ENCODE results near the gene DENND2A.
A peak's percentile ranks its signal among the peaks of the same experiment; 100 is the strongest.
"Not testable (repeated sequence)": the region's sequence is repeated elsewhere in the genome, so short reads cannot be mapped to it uniquely, and the experiment has no call there.

The DENND2A gene

DNA sequence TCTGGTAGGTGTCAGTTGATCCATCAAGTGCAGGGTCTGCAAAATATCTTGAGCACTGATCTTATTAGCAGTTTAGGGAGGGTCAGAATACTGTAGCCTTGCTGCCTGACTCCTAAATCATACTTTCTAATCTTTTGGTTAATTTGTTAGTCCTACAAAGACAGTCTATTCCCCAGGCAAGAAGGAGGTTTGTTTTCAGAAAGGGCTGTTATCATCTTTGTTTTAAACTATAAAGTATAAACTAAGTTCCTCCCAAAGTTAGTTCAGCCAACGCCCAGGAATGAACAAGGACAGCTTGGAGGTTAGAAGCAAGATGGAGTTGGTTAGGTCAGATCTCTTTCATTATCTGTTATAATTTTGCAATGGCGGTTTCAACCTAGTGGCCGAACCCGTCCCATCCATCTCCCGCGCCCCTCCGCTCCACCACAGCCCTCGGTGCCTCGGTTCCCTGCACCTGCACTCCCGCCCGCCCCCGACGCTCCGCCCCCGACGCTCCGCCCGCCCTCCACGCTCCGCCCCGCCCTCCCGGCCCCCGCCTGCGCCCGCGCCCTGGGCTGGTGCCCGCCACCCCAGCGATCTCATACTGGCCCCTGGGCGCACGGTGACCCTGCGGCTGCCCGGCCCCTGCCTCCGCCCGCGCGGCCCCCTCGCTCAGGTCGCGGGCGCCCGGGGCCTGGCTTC, 31.9 kb upstream of the DENND2A start, which contains the start of gene ADCK2:
TSS of gene ADCK2 (plus strand) at position 564 of the 681 bp plus-strand sequence. CDS start 386 bp downstream, outside the sequence.
- peak; percentile 82 for DNase-seq

DNA sequence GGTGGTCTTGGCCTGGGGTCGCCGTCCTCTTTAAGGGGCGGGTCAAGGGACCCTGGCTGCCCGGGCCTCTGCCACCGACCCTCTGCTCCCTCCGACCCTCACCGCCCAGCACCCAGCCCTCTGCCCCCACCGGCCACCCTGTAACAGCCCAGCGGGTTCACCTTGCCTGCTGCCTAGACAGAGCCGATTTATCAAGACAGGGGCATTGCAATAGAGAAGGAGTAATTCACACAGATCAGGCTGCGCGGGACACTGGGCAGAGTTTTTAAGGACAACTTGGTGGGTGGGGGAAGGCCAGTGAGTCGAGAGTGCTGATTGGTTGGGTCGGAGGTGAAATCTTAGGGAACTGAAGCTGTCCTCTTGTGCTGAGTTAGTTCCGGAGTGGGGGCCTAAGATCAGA, 31.4 kb upstream of the DENND2A start:
- DNase-seq, result no peak

DNA sequence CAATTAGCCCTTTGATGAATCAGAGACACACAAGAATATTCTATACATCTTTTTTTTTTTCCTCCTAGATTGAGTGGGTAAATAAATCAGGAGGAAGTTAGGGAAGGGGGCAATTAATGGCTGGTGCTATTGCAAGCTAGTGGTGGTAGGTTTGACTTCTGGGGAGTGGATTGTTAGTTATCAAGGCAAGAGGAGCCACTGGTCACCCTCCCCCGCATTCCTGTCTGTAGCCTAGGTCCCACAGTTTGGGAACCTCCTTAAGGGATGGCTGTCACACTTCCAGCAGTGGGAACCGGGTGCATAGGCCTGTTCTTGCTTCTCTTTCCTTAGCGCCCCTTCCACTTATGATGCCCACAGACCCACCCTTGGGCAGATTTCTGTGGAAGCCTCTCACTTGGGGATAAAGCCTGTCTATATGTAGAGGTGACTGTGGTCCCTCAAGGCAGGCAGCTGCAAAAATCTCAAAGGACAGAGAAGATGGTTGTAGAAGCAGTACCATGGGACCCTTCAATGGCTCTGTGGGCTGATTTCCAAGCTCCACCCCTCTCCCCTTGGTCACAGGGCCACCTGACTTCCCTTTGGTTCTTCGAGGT, 29.8 kb upstream of the DENND2A start:
- no peak for DNase-seq

DNA sequence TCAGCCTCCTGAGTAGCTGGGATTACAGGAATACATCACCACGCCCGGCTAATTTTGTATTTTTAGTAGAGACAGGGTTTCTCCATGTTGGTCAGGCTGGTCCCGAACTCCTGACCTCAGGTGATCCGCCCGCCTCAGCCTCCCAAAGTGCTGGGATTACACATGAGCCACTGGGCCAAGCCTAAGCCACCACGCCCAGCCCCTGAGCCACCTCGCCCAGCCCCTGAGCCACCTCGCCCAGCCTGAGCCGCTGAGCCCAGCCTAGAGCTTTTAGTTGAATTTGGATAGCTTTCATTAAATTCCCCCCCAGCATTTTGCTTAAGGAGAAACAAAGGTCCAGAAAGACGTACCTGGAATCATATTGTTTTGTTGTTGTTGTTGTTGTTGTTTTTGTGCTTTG, 29.2 kb upstream of the DENND2A start:
- not testable (repeated sequence) for DNase-seq

DNA sequence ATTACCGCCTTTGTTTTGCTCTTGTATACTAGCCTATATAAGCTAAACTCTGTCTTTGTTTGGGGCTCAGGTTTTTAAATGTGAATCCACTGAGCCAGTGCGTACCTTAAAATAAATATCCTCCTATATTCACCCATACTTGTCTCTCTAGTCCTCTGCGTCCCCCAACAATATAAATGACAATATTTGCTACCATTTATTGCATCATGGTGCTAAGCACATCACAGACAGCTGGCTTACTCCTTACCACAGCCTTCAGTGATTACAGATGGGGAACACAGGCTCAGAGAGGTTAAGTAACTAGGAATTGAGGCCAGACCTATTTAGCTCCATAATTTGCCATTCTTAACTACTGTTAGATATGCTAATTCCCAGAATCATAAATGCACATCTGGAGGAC, 28.7 kb upstream of the DENND2A start:
- DNase-seq, result peak; percentile 52

DNA sequence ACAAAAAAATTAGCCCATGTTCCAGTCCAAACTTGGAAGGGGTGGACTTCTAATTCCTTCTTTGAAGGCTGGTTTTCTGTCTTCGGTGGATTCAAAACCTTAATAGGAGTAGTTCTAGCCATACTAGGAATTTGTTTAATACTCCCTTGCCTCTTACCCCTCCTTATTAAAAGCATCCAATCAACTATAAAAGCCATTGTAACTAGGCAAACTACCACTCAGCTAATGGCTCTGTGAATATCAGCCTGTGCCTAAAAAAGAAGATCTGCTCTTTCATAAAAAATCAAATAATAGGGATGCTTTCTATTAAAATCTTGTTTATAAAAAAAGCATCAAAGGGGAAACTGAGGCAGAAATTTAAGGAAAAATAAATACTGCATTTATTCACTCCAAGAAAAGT, 28.0 kb upstream of the DENND2A start:
- no peak for DNase-seq

DNA sequence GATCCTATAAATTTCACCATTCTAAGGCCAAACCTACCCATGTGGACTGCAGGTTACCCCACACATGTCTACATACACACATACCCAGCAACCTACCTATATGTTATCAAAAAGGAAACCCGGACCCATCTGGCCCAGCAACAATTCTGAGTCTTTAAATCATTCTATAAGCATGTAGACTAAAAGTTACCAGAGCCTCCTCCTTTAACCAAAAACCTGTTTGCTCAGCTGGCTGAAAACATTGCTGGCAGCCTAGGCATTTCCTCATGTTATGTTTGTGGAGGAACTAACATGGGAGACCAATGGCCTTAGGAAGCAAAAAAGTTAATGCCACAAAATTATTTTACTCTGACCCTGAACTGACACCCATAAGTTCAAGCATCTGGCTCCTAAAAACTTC, 26.9 kb upstream of the DENND2A start:
- DNase-seq, result no peak

DNA sequence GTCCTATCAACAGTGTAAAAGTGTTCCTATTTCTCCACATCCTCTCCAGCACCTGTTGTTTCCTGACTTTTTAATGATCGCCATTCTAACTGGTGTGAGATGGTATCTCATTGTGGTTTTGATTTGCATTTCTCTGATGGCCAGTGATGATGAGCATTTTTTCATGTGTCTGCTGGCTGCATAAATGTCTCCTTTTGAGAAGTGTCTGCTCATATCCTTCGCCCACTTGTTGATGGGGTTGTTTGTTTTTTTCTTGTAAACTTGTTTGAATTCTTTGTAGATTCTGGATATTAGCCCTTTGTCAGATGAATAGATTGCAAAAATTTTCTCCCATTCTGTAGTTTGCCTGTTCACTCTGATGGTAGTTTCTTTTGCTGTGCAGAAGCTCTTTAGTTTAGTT, 22.3 kb upstream of the DENND2A start:
- DNase-seq, result not testable (repeated sequence)

DNA sequence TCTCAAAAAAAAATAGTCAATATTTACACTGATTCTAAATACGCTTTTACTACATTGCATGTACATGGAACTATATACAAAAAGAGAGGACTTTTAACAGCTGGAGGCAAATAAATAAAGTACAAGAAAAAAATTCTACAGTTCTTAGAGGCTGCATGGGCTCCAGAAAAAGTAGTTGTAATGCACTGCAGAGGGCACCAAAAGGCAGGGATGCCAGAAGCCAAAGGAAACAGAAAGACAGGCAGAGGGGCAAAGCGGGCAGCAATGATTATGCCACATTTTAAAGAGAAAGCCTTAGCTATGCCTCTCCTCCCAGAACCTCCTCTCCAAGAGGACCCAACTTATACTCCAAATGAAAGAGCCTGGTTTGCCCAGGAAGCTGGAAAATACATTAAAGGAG, 20.5 kb upstream of the DENND2A start:
- peak; percentile 42 for DNase-seq

DNA sequence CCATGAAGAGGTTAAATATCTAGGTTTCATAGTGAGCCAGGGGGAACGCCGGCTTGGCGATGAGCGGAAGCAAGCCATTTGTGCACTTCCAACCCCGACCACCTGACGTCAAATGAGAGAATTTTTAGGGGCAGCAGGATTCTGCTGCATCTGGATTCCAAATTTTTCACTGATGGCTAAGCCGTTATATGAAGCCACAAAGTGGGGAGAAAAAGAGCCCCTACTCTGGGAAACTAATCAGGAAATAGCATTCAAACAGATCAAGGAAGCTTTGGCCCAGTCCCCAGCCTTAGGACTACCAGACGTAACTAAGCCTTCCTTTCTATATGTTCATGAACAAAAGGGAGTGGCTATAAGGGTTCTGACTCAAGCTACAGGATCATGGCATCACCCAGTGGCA, 19.2 kb upstream of the DENND2A start:
- peak; percentile 20 for DNase-seq

DNA sequence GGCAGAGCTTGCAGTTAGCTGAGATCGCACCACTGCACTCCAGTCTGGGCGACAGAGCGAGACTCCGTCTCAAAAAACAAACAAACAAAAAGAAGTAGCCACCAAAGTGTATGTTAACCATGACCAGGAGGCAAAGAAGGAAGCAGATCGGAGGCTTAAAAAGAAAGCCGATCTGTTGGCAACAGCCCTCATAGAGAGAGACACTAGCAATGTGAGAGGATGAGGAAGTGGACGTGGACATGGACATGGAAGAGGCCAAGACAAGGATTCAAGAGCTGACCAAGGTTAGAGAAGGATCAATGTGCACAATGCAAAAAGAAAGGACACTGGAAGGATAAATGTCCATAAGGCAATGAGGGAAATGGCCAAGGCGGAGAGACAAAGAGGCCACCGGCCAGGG, 17.3 kb upstream of the DENND2A start:
- DNase-seq, result no peak

DNA sequence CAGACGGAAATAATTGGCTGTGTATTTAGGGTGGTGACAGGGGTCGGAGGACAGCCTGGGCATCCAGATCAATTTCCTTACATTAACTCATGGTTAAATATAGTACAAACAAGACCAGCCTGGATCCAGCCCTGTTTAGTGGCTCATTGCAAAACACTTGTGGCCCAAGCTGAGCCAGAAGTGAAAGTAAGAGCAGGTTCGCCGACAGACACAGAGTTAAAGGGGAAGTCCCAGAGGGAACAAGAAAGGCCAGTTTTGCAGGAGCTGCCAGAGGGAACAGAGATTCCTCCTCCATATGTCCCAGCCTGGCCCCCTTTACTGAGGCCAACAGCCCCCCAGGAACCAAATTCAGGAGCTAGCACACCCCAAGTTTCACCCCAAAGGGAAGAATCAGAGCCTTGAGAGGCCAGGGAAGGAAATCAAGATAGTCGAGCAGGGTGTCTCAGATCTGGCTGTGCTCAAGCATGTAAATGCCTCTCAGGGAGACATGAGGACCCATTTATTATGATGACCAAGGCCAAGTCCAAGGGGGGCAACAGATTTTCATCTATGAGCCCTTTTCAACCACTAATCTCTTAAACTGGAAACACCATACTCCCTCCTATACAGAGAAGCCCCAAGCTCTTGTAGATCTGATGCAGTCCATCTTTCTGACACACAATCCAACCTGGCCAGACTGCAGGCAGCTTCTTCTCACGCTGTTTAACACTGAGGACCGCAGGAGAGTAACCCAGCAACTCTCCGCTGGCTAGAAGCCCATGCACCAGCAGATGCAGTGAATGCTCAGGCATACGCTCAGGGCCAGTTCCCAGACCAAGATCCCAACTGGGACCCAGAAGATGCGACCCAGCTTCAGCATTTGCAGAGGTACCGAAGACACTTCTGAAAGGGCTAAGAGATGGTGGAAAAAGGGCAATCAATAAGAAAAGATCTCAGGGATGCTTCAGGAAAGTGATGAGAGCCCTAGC, 16.2 kb upstream of the DENND2A start:
- peak; percentile 23 for DNase-seq

DNA sequence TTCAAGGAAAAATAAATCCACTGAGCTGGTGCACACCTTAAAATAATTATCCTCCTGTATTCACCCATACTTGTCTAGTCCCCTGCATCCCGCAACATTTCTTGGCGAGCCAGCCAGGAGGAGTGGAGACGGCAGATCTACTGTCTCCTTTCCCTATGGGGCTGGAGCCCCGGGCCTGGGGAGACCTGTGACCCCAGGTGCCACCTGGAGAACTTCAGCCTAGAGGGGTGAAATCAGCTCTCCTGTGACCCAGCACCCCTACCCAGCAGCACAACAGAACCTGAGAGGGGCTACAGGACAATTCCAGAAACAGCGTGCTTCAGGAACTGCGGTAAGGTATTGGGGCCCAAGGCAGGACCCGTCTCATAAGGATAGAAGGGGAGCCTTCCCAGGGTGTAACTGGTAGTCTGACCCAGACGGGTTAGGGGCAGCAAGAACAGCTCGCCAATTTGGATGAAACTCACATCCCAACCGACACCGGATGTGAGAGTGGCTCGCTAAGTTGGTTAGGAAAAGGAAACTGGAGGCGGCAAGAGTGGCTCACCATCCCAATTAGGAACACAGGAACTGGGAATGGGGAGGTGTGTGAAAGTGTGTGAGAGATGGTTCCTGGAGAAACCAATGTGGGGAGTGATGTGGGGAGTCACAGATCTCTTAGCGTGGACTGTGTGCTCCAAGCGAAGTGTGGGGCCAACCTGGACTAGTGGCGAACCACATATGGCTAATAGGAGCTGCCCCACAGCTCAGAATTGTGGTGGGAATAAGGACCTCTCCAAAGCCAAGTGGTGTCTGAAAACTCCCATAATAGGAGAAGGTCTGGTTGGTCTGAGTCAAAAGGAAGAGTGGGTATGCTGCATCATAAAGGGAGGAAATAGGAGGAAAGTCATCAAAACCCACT, 15.1 kb upstream of the DENND2A start:
- DNase-seq, result no peak

DNA sequence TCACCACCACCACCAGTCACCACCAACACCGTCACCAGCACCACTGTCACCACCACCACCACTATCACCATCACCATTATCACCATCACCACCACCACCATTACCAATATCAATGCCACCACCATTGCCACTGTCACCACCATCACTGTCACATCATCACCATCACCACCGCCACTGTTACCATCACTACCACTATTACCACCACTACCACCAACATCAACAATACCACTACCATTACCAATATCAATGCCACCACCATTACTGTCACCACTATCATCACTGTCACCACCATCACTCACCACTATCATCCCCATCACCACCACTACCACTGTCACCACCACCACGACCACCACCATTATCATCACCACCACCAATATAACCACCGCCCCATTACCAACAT, 14.0 kb upstream of the DENND2A start:
- no peak for DNase-seq

DNA sequence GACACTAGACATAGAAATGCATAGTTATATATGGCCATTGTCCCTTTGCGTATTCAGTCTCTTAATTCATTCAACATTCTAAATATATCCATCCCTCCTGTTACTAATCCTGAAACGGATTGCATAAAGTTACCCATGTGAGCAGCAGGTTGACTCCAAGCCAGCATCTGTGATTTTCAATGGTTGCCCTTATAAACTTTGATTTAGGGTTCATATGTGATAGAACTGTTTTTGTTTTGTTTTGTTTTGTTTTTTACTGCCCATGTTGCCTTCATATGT, 13.4 kb upstream of the DENND2A start:
- no peak for DNase-seq

DNA sequence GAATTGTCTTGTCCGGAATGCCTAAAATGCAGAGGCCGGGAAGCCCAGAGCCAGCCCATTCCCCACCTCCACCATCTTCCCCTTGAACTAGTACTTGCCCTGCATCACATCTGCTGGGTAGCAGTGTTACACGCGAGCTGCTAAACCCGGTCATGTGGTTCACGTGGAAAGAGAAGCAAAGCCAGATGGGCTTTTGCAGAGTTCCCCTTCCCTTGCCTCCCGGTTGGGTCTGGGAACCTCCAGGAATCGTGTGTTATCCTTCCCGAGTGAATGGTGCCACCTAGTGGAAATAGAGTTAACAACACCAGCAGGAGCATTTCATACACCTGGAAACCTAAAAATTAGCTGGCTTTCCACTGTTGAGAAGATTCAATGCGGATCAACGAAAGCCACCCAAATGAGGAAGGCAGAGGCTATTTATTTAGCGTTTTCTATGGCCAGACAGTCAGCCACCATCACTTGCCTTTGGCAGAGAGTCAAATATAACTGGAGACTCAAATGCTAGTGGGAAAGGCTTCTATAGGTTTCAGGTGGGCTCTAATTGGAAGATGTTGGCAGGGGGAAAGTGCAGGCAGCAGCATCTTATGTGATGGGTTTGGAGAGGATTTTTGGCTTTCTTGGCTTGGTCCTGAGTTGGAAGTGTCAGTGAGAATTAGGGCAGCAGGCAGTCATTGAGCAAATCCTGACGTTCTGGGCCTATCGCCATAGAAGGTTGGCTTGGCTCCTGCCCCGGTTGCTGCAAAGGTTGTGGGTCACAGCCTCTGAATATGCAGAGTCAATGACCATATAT, 12.9 kb upstream of the DENND2A start:
- peak; percentile 92 for DNase-seq

DNA sequence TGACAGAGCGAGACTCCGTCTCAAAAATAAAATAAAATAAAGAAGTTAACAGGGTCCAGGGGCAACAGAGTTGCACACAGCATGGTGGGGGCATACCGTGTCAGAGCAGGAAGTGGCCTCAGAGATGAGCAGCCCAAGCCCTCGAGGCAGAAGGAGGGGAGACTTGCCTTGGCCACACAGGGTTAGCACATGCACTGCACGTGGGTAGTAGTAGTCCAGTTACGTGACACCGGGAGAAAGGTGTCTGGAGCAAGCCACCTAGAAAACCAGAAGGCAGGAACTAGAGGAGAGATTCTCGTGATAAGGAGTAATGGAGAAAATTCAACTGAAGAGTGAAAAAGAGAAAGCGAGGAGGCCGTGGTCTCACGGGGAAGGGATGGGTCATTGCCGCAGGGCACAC, 9.8 kb upstream of the DENND2A start:
- no peak for DNase-seq

DNA sequence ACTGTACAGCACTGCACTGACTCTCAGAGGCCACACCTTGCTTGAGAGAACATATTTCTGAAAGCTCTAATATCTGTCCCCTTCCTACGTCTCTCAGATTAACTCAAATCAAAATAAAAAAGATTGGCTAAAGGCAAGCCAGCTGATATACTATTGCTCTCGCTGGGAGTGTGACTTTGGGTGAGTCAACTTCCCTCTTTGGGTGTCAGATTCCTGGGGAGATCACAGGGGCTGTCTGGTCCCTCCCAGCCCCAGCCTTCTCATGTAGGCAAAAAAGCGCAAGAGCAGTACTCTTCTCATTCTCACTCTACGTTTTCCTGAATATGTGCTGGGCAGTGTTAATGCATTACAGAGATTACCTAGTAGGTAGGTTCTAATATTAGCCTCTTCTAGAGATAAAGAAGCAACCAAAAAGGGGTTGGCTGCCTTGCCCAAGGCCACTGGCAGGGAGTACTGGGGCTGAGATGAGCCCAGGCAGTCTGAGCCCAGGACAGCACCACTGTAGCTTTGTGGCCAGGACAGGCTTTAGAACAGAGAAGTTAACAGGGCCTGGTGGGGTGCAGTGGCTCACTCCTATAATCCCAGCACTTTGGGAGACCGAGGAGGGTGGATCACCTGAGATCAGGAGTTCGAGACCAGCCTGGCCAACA, 9.1 kb upstream of the DENND2A start:
- DNase-seq, result no peak

DNA sequence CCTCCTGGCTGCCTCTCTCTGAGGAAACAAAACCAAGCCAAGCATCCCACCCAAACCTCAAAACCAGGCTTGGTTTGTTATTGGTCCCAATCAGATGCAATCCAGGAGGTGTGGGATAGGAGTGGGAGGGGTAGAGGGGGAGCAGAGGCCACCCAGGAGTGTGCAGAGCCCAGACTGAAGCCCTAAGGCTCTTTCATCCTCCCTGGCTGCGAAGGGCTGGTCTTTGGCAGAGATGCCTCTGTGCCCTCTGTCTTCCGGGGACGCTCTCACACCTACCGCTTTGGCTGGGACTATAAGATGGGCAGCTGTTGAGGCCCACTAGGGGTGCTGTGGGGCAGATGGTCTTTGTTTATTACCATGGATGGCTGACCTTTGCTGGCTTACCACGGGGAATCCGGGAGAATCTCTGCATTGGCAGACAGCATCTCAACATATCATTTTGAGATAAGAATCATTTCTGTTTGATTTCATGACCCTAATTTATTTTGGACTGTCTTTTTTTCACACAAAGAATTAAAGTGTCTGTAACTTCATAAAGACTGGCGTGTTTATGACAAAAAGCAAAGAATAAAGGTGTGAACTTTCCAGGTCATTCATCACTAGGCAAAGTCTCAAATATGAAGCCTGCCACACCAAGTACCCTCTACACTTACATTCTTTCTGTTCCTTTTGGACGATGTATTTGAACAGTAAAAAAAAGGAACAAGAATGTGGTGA, 6.5 kb upstream of the DENND2A start:
- DNase-seq, result peak; percentile 97

DNA sequence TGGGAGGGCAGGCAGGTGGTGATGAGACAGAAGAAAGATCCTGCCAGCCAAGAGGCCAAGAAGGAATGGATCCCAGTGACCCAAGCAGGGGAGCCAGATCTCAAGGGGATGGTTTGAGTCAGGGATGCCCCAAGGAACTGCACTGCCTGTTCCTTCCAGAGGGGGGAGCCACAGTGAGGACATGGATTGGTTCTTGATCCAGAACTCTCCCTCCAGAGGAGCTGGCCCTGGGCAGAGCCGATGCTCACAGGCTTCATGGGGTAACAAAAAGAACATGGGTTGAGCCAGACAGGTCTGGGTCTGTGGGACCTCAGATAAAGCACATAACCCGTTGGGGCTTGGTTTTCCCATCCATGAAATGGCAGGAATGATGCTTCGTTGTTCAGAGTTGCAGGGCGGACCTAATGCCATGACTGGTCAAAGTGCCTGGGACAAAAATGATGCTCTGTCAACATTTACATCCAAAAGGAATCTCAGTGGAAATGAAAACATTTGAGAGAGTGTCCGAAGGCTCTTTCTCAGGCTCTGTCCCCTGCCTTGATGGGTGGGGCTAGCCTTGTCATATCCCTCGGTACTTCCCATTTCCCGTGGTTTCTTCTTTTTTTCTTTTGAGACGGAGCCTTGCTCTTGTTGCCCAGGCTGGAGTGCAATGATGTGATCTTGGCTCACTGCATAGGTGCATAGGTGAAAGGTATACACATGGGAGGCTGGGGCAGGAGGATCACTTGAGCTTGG, 4.7 kb upstream of the DENND2A start:
- DNase-seq, result peak; percentile 43
